ENCODE data around the gene CDC20B. TPM values are rescaled to one million over a fixed set of nuclear protein-coding genes. Genes with fewer than 3 reads are reported as not detected.

CDC20B gene
- total and polyA plus RNA-seq, 2 experiments from 2014 or later: 0.20 TPM; not detected in 1

DNA sequence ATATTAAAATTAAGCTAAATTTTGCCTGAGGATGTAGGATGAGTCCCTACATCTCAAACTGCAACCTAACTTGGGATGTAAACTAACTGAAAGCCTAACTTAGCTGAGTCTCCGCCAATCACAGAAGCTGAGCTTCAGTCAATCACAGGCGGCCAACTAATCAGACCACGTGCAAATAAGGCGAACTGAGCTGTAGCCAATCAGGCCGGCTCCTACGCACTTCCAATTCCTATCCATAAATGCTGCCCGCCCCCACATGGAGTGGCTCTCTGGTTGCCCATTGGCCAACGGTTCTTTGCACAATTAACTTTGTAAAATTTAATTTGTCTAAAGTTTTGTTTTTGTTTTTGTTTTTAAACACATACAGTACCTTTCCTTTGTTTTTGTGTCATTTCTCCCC is 26.9 kb downstream of the CDC20B start:
- Histone ChIP-seq H3K9ac (no peak overlapping the region), H3K27ac (no peak overlapping the region), H4K20me1 (ENCODE audit: insufficient read depth) (no peaks in the 10 kb centered on the region), H3K79me2 (ENCODE audit: insufficient read depth) (no peaks in the 10 kb centered on the region), H3K27me3 (replicated peaks; ENCODE audit: insufficient read depth) (no peaks in the 10 kb centered on the region), H2AFZ (peak overlapping the region; percentile 58; the same call in 1 of the 2 replicates), H3K4me2 (ENCODE audit: unreplicated experiment) (peak overlapping the region; percentile 55), H3K36me3 (ENCODE audit: low read depth) (no peaks in the 10 kb centered on the region), H3K9me2 (ENCODE audit: insufficient read depth) (no peaks in the 10 kb centered on the region), H3K9me3 (ENCODE audit: low read depth) (no peaks in the 10 kb centered on the region), H3K4me1 (ENCODE audit: insufficient read depth) (no peaks in the 10 kb centered on the region), H3F3A (ENCODE audit: insufficient read depth) (no peaks in the 10 kb centered on the region), H3K4me3 (no peak overlapping the region; the same call in 1 of the 2 replicates)
- 76 to 78% methylated on average over 8 of the region's 8 CpGs for WGBS, 2 experiments (ENCODE audit: low coverage in 1 of 2, low lambda C conversion rate in 2 of 2, missing lambda C conversion rate in 2 of 2)
- in situ Hi-C loops (cut with MboI): loop anchor here (10.0 kb wide), 1 partner anchor 201 kb away; no protein-coding TSS in a partner anchor
- TF ChIP-seq EZH2phosphoT487 (IDR thresholded peaks at IDR 0.05; ENCODE audit: insufficient read depth, low read depth): no peak
- TF ChIP-seq EZH2 (IDR thresholded peaks at IDR 0.05; ENCODE audit: insufficient read depth, poor library complexity, severe bottlenecking): no peak
- DNase-seq: no peak

DNA sequence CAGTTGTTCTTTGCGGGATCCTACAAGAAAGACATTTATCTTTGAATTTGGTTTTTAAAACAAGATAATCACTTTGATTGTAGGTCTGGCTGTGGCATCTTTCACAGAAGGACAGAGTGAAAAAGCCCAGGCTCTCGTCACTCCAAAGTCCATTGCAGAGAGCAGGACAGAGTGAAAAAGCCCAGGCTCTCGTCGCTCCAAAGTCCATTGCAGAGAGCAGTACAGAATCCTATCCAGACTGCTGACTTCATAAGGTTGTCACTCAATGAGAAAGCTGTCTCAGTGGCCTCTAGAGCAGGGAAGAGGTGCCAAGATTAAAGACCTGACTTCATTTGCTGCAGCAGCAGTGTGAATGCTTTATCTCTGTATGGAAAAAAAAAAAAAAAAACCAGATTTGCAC is 29.4 kb downstream of the CDC20B start:
- Histone ChIP-seq H3K9me2 (ENCODE audit: insufficient read depth) (no peaks in the 10 kb centered on the region), H3K9ac (no peak overlapping the region), H3K4me1 (ENCODE audit: insufficient read depth) (no peaks in the 10 kb centered on the region), H3K27ac (no peak overlapping the region), H3K4me2 (ENCODE audit: unreplicated experiment) (no peak overlapping the region), H3K27me3 (replicated peaks; ENCODE audit: insufficient read depth) (no peaks in the 10 kb centered on the region), H3K4me3 (no peak overlapping the region), H2AFZ (no peak overlapping the region), H4K20me1 (ENCODE audit: insufficient read depth) (no peaks in the 10 kb centered on the region), H3K79me2 (ENCODE audit: insufficient read depth) (no peaks in the 10 kb centered on the region), H3F3A (ENCODE audit: insufficient read depth) (no peaks in the 10 kb centered on the region), H3K36me3 (ENCODE audit: low read depth) (no peaks in the 10 kb centered on the region), H3K9me3 (ENCODE audit: low read depth) (no peaks in the 10 kb centered on the region)
- in situ Hi-C loops (cut with MboI): loop anchor here (10.0 kb wide), 1 partner anchor 199 kb away; no protein-coding TSS in a partner anchor
- TF ChIP-seq EZH2phosphoT487 (IDR thresholded peaks at IDR 0.05; ENCODE audit: insufficient read depth, low read depth) (no peak), EZH2 (IDR thresholded peaks at IDR 0.05; ENCODE audit: insufficient read depth, poor library complexity, severe bottlenecking) (no peak)
- 65 to 70% methylated on average over 4 of the region's 4 CpGs for whole genome bisulfite sequencing, 2 experiments (ENCODE audit: low coverage in 1 of 2, low lambda C conversion rate in 2 of 2, missing lambda C conversion rate in 2 of 2)
- no peak for DNase-seq

DNA sequence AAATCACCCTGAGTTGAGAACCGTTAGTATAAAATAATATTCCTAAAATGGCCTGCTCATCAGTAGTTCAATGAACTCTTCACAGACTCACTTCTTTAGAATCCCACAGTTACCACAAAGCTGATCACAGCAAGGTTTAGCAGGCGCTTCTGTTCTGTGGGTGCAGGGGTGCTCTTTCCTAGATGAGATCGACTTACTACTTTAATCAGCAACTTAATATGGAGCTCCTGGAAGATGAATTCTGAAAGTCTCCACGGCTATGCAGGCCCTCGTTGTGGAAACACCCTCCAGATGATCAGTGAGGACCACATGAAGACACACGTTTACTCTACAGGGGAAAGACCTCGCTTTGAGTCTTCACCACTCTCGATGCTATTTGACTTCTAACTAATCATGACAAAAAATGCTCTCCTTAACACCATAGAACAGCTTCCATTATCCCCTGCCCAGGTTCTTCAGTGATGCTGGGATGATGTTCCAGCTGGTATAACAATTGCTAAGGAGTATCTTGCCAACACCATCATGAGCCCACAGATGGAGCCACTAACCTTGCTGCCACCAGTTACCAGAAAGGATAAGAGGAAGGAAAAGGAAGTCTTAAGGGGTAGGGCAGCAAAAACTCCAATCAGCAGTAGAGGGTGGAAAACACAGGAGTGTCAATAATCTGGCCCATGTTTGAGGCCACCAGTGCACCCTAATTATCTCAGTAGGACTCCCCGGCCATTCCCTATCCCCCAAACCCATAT is 30.9 kb downstream of the CDC20B start:
- H3K4me2 ChIP-seq (ENCODE audit: unreplicated experiment): no peak overlapping the region
- H3K9me2 ChIP-seq (ENCODE audit: insufficient read depth): no peaks in the 10 kb centered on the region
- WGBS, 2 experiments (ENCODE audit: low coverage in 1 of 2, low lambda C conversion rate in 2 of 2, missing lambda C conversion rate in 2 of 2): 85 to 86% methylated on average over 9 of the region's 9 CpGs
- H3K4me3 ChIP-seq: no peak overlapping the region
- H3K36me3 ChIP-seq (ENCODE audit: low read depth): no peaks in the 10 kb centered on the region
- no peaks in the 10 kb centered on the region for H3K79me2 ChIP-seq (ENCODE audit: insufficient read depth)
- no peaks in the 10 kb centered on the region for H3K27me3 ChIP-seq (replicated peaks; ENCODE audit: insufficient read depth)
- in situ Hi-C loops (cut with MboI): loop anchor here (10.0 kb wide), 1 partner anchor 197 kb away; no protein-coding TSS in a partner anchor
- DNase-seq: no peak
- no peaks in the 10 kb centered on the region for H3K4me1 ChIP-seq (ENCODE audit: insufficient read depth)
- H3K27ac ChIP-seq: no peak overlapping the region
- no peak overlapping the region for H3K9ac ChIP-seq
- H3K9me3 ChIP-seq (ENCODE audit: low read depth): no peaks in the 10 kb centered on the region
- no peak overlapping the region for H2AFZ ChIP-seq
- H4K20me1 ChIP-seq (ENCODE audit: insufficient read depth): no peaks in the 10 kb centered on the region
- no peaks in the 10 kb centered on the region for H3F3A ChIP-seq (ENCODE audit: insufficient read depth)
- TF ChIP-seq EZH2 (IDR thresholded peaks at IDR 0.05; ENCODE audit: insufficient read depth, poor library complexity, severe bottlenecking) (no peak), EZH2phosphoT487 (IDR thresholded peaks at IDR 0.05; ENCODE audit: insufficient read depth, low read depth) (no peak)

DNA sequence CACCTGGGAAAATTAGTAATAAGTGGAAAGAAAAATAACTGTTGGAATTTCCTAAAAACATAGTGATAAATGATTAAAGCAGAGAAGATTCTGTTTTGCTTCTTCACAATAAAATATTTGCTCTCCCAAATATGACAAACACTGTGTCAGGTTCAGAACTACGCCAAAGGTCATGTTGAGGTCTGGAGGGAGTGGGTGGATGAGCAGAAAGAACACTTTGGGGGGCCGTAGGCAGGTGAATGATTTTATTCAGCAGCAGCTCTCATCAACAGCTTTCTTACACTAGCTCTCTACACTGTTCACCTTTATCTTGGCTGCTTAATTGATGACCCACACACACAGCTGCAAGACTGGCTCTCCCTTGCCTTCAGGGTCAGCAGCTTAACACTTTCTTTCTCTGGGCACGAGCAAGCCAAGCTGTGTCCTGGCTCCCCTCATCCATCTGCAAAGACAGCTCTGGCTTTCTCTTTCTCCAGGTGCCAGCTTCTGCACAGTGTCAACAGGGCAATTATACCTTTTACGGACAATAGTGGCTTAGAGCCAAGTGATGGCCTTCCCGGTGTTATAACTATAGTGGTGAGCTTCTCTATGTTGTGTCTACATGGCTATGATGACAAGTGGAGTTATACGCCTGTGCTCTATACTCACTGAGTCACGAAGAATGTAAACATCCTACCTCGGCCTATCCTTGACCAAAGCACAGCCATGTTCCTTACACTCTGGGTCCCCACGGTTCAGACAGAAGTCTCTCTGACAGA is 31.9 kb downstream of the CDC20B start:
- DNase-seq: no peak
- no peak overlapping the region for H3K27ac ChIP-seq
- H3K9me2 ChIP-seq (ENCODE audit: insufficient read depth): no peaks in the 10 kb centered on the region
- H3F3A ChIP-seq (ENCODE audit: insufficient read depth): no peaks in the 10 kb centered on the region
- no peaks in the 10 kb centered on the region for H3K79me2 ChIP-seq (ENCODE audit: insufficient read depth)
- H3K27me3 ChIP-seq (replicated peaks; ENCODE audit: insufficient read depth): no peaks in the 10 kb centered on the region
- H3K9me3 ChIP-seq (ENCODE audit: low read depth): no peaks in the 10 kb centered on the region
- 68 to 71% methylated on average over 9 of the region's 9 CpGs for WGBS, 2 experiments (ENCODE audit: low coverage in 1 of 2, low lambda C conversion rate in 2 of 2, missing lambda C conversion rate in 2 of 2)
- no peak overlapping the region for H3K4me2 ChIP-seq (ENCODE audit: unreplicated experiment)
- H3K36me3 ChIP-seq (ENCODE audit: low read depth): no peaks in the 10 kb centered on the region
- no peak overlapping the region for H2AFZ ChIP-seq
- TF ChIP-seq EZH2 (IDR thresholded peaks at IDR 0.05; ENCODE audit: insufficient read depth, poor library complexity, severe bottlenecking) (no peak), EZH2phosphoT487 (IDR thresholded peaks at IDR 0.05; ENCODE audit: insufficient read depth, low read depth) (no peak)
- no peaks in the 10 kb centered on the region for H3K4me1 ChIP-seq (ENCODE audit: insufficient read depth)
- in situ Hi-C loops (cut with MboI): loop anchor here (10.0 kb wide), 1 partner anchor 196 kb away; no protein-coding TSS in a partner anchor
- no peaks in the 10 kb centered on the region for H4K20me1 ChIP-seq (ENCODE audit: insufficient read depth)
- no peak overlapping the region for H3K9ac ChIP-seq
- no peak overlapping the region for H3K4me3 ChIP-seq
